Measurements from ENCODE around the gene ETV1.

Gene ETV1

GRCh38 chr7:13890793-13891192 is 98.7 kb downstream of the ETV1 start:
- no peaks in the 10 kb centered on the region for H3K36me3 ChIP-seq (ENCODE audit: control insufficient read depth in 2 of 2, insufficient read depth in 2 of 2, low read length in 2 of 2)
- H3K9ac ChIP-seq (ENCODE audit: low read depth in 1 of 2, low read length in 2 of 2) = no peak overlapping the region
- no peaks in the 10 kb centered on the region for H3K9me3 ChIP-seq (ENCODE audit: control insufficient read depth in 2 of 2, low read length in 2 of 2)
- no peak overlapping the region for H3K27ac ChIP-seq (ENCODE audit: low read depth in 2 of 2, low read length in 2 of 2)
- no peak overlapping the region for H3K4me3 ChIP-seq (ENCODE audit: low read length in 2 of 2)
- H3K4me1 ChIP-seq (ENCODE audit: control insufficient read depth in 2 of 2, insufficient read depth in 2 of 2, low read length in 2 of 2) = no peaks in the 10 kb centered on the region
- H3K27me3 ChIP-seq (ENCODE audit: control insufficient read depth in 2 of 2, insufficient read depth in 2 of 2, low read length in 2 of 2) = no peaks in the 10 kb centered on the region

- no peak overlapping the region for H3K4me3 ChIP-seq (ENCODE audit: low read length in 2 of 2)
- H3K9me3 ChIP-seq (ENCODE audit: control insufficient read depth in 2 of 2, low read length in 2 of 2) = no peaks in the 10 kb centered on the region
Observed at GRCh38 chr7:13886356-13886755, 103.1 kb downstream of the ETV1 start.

GRCh38 chr7:13882051-13882450 is 107.4 kb downstream of the ETV1 start:
- no peaks in the 10 kb centered on the region for H3K27me3 ChIP-seq (ENCODE audit: control insufficient read depth in 2 of 2, insufficient read depth in 2 of 2, low read length in 2 of 2)
- no peak overlapping the region for H3K9ac ChIP-seq (ENCODE audit: low read depth in 1 of 2, low read length in 2 of 2)
- no peak overlapping the region for H3K27ac ChIP-seq (ENCODE audit: low read depth in 2 of 2, low read length in 2 of 2)
- no peaks in the 10 kb centered on the region for H3K4me1 ChIP-seq (ENCODE audit: control insufficient read depth in 2 of 2, insufficient read depth in 2 of 2, low read length in 2 of 2)
- H3K9me3 ChIP-seq (ENCODE audit: control insufficient read depth in 2 of 2, low read length in 2 of 2) = no peaks in the 10 kb centered on the region
- H3K36me3 ChIP-seq (ENCODE audit: control insufficient read depth in 2 of 2, insufficient read depth in 2 of 2, low read length in 2 of 2) = no peaks in the 10 kb centered on the region
- H3K4me3 ChIP-seq (ENCODE audit: low read length in 2 of 2) = no peak overlapping the region

More at GRCh38 chr7:13886356-13886755, 103.1 kb downstream of the ETV1 start:
- Histone ChIP-seq H3K36me3 (ENCODE audit: control insufficient read depth in 2 of 2, insufficient read depth in 2 of 2, low read length in 2 of 2) (no peaks in the 10 kb centered on the region), H3K27me3 (ENCODE audit: control insufficient read depth in 2 of 2, insufficient read depth in 2 of 2, low read length in 2 of 2) (no peaks in the 10 kb centered on the region), H3K4me1 (ENCODE audit: control insufficient read depth in 2 of 2, insufficient read depth in 2 of 2, low read length in 2 of 2) (no peaks in the 10 kb centered on the region), H3K27ac (ENCODE audit: low read depth in 2 of 2, low read length in 2 of 2) (no peak overlapping the region), H3K9ac (ENCODE audit: low read depth in 1 of 2, low read length in 2 of 2) (no peak overlapping the region)

- Histone ChIP-seq H3K4me1 (ENCODE audit: control insufficient read depth in 2 of 2, insufficient read depth in 2 of 2, low read length in 2 of 2) (no peaks in the 10 kb centered on the region), H3K4me3 (ENCODE audit: low read length in 2 of 2) (no peak overlapping the region), H3K36me3 (ENCODE audit: control insufficient read depth in 2 of 2, insufficient read depth in 2 of 2, low read length in 2 of 2) (no peaks in the 10 kb centered on the region), H3K9ac (ENCODE audit: low read depth in 1 of 2, low read length in 2 of 2) (no peak overlapping the region), H3K27ac (ENCODE audit: low read depth in 2 of 2, low read length in 2 of 2) (no peak overlapping the region), H3K27me3 (ENCODE audit: control insufficient read depth in 2 of 2, insufficient read depth in 2 of 2, low read length in 2 of 2) (no peaks in the 10 kb centered on the region), H3K9me3 (ENCODE audit: control insufficient read depth in 2 of 2, low read length in 2 of 2) (no peaks in the 10 kb centered on the region)
Observed at GRCh38 chr7:13880789-13881188, 108.7 kb downstream of the ETV1 start.

- Histone ChIP-seq H3K4me1 (ENCODE audit: control insufficient read depth in 2 of 2, insufficient read depth in 2 of 2, low read length in 2 of 2) (no peaks in the 10 kb centered on the region), H3K36me3 (ENCODE audit: control insufficient read depth in 2 of 2, insufficient read depth in 2 of 2, low read length in 2 of 2) (no peaks in the 10 kb centered on the region), H3K9ac (ENCODE audit: low read depth in 1 of 2, low read length in 2 of 2) (no peak overlapping the region), H3K9me3 (ENCODE audit: control insufficient read depth in 2 of 2, low read length in 2 of 2) (no peaks in the 10 kb centered on the region), H3K27ac (ENCODE audit: low read depth in 2 of 2, low read length in 2 of 2) (no peak overlapping the region), H3K4me3 (ENCODE audit: low read length in 2 of 2) (no peak overlapping the region), H3K27me3 (ENCODE audit: control insufficient read depth in 2 of 2, insufficient read depth in 2 of 2, low read length in 2 of 2) (no peaks in the 10 kb centered on the region)
Observed at GRCh38 chr7:13879994-13880686, 109.3 kb downstream of the ETV1 start.

- no peaks in the 10 kb centered on the region for H3K36me3 ChIP-seq (ENCODE audit: control insufficient read depth in 2 of 2, insufficient read depth in 2 of 2, low read length in 2 of 2)
- no peaks in the 10 kb centered on the region for H3K27me3 ChIP-seq (ENCODE audit: control insufficient read depth in 2 of 2, insufficient read depth in 2 of 2, low read length in 2 of 2)
- H3K4me1 ChIP-seq (ENCODE audit: control insufficient read depth in 2 of 2, insufficient read depth in 2 of 2, low read length in 2 of 2) = no peaks in the 10 kb centered on the region
- no peak overlapping the region for H3K27ac ChIP-seq (ENCODE audit: low read depth in 2 of 2, low read length in 2 of 2)
- H3K4me3 ChIP-seq (ENCODE audit: low read length in 2 of 2) = no peak overlapping the region
- no peak overlapping the region for H3K9ac ChIP-seq (ENCODE audit: low read depth in 1 of 2, low read length in 2 of 2)
- no peaks in the 10 kb centered on the region for H3K9me3 ChIP-seq (ENCODE audit: control insufficient read depth in 2 of 2, low read length in 2 of 2)
Observed at GRCh38 chr7:13879143-13879542, 110.3 kb downstream of the ETV1 start.

- no peaks in the 10 kb centered on the region for H3K4me1 ChIP-seq (ENCODE audit: control insufficient read depth in 2 of 2, insufficient read depth in 2 of 2, low read length in 2 of 2)
- H3K27me3 ChIP-seq (ENCODE audit: control insufficient read depth in 2 of 2, insufficient read depth in 2 of 2, low read length in 2 of 2) = no peaks in the 10 kb centered on the region
- no peak overlapping the region for H3K27ac ChIP-seq (ENCODE audit: low read depth in 2 of 2, low read length in 2 of 2)
- H3K9me3 ChIP-seq (ENCODE audit: control insufficient read depth in 2 of 2, low read length in 2 of 2) = no peaks in the 10 kb centered on the region
- no peak overlapping the region for H3K9ac ChIP-seq (ENCODE audit: low read depth in 1 of 2, low read length in 2 of 2)
- H3K36me3 ChIP-seq (ENCODE audit: control insufficient read depth in 2 of 2, insufficient read depth in 2 of 2, low read length in 2 of 2) = no peaks in the 10 kb centered on the region
- H3K4me3 ChIP-seq (ENCODE audit: low read length in 2 of 2) = no peak overlapping the region
Observed at GRCh38 chr7:13878154-13878553, 111.3 kb downstream of the ETV1 start.

GRCh38 chr7:13875496-13876074 is 113.9 kb downstream of the ETV1 start:
- no peaks in the 10 kb centered on the region for H3K27me3 ChIP-seq (ENCODE audit: control insufficient read depth in 2 of 2, insufficient read depth in 2 of 2, low read length in 2 of 2)
- H3K4me1 ChIP-seq (ENCODE audit: control insufficient read depth in 2 of 2, insufficient read depth in 2 of 2, low read length in 2 of 2) = no peaks in the 10 kb centered on the region
- no peaks in the 10 kb centered on the region for H3K9me3 ChIP-seq (ENCODE audit: control insufficient read depth in 2 of 2, low read length in 2 of 2)
- H3K27ac ChIP-seq (ENCODE audit: low read depth in 2 of 2, low read length in 2 of 2) = no peak overlapping the region
- H3K36me3 ChIP-seq (ENCODE audit: control insufficient read depth in 2 of 2, insufficient read depth in 2 of 2, low read length in 2 of 2) = no peaks in the 10 kb centered on the region
- no peak overlapping the region for H3K9ac ChIP-seq (ENCODE audit: low read depth in 1 of 2, low read length in 2 of 2)
- no peak overlapping the region for H3K4me3 ChIP-seq (ENCODE audit: low read length in 2 of 2)

- H3K27me3 ChIP-seq (ENCODE audit: control insufficient read depth in 2 of 2, insufficient read depth in 2 of 2, low read length in 2 of 2) = no peaks in the 10 kb centered on the region
- no peak overlapping the region for H3K4me3 ChIP-seq (ENCODE audit: low read length in 2 of 2)
- no peak overlapping the region for H3K9ac ChIP-seq (ENCODE audit: low read depth in 1 of 2, low read length in 2 of 2)
- no peaks in the 10 kb centered on the region for H3K4me1 ChIP-seq (ENCODE audit: control insufficient read depth in 2 of 2, insufficient read depth in 2 of 2, low read length in 2 of 2)
- no peaks in the 10 kb centered on the region for H3K9me3 ChIP-seq (ENCODE audit: control insufficient read depth in 2 of 2, low read length in 2 of 2)
- no peaks in the 10 kb centered on the region for H3K36me3 ChIP-seq (ENCODE audit: control insufficient read depth in 2 of 2, insufficient read depth in 2 of 2, low read length in 2 of 2)
- no peak overlapping the region for H3K27ac ChIP-seq (ENCODE audit: low read depth in 2 of 2, low read length in 2 of 2)
Observed at GRCh38 chr7:13874783-13875182, 114.7 kb downstream of the ETV1 start.

GRCh38 chr7:13872709-13873108 is 116.8 kb downstream of the ETV1 start:
- H3K4me3 ChIP-seq (ENCODE audit: low read length in 2 of 2) = no peak overlapping the region
- no peaks in the 10 kb centered on the region for H3K36me3 ChIP-seq (ENCODE audit: control insufficient read depth in 2 of 2, insufficient read depth in 2 of 2, low read length in 2 of 2)
- H3K9me3 ChIP-seq (ENCODE audit: control insufficient read depth in 2 of 2, low read length in 2 of 2) = no peaks in the 10 kb centered on the region
- no peaks in the 10 kb centered on the region for H3K27me3 ChIP-seq (ENCODE audit: control insufficient read depth in 2 of 2, insufficient read depth in 2 of 2, low read length in 2 of 2)
- H3K27ac ChIP-seq (ENCODE audit: low read depth in 2 of 2, low read length in 2 of 2) = no peak overlapping the region
- H3K9ac ChIP-seq (ENCODE audit: low read depth in 1 of 2, low read length in 2 of 2) = no peak overlapping the region
- H3K4me1 ChIP-seq (ENCODE audit: control insufficient read depth in 2 of 2, insufficient read depth in 2 of 2, low read length in 2 of 2) = no peaks in the 10 kb centered on the region

Data from mucosa of rectum (tissue), 2 donors.